Measurements from ENCODE around the gene VASH1. TPM values are rescaled to one million over a fixed set of nuclear protein-coding genes. Genes with fewer than 3 reads are reported as not detected.

The VASH1 gene
- total RNA-seq, 3 donors from 2014 or later (not counting 1 experiment from before 2014, with no cell fraction given): 9.5 to 15.0 (median 13.5) TPM

DNA sequence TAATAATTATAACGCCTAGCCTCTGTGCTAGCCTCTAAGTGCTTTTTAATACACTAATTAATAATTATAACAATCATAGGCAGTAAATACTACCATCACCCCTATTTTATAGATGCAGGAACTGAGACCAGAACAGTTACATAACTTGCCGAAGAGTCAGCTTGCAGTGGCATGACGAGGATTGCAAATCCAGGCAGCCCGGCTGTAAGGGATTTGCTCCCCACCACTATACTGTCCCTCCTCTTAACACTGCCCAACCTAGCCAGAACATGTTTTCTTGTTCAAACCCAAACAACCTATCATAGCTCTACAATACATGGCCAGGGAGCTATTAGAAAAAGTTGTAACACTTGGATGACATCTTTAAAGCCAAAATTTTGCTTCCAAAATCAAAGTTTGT, 33.9 kb upstream of the VASH1 start:
- Mint-ChIP-seq H3K4me1 (no peaks in the 10 kb centered on the region), H3K27me3 (ENCODE audit: low read depth in 2 of 2) (peaks cover 11 to 29% of the 10 kb centered on the region in 2 donors), H3K4me3 (no peak overlapping the region), H3K36me3 (no peaks in the 10 kb centered on the region), H3K9me3 (no peaks in the 10 kb centered on the region), H3K27ac (no peak overlapping the region)
- Histone ChIP-seq H3K27ac (ENCODE audit: low read length) (no peak overlapping the region), H3K4me3 (ENCODE audit: low read length) (no peak overlapping the region), H3K27me3 (ENCODE audit: control insufficient read depth, insufficient read depth, low read length) (no peaks in the 10 kb centered on the region), H3K9me3 (ENCODE audit: control insufficient read depth, insufficient read depth, low read length) (no peaks in the 10 kb centered on the region), H3K36me3 (ENCODE audit: control insufficient read depth, insufficient read depth, low read length) (no peaks in the 10 kb centered on the region), H3K4me1 (ENCODE audit: control insufficient read depth, insufficient read depth, low read length) (no peaks in the 10 kb centered on the region)
- ATAC-seq (no peak), DNase-seq (no peak)
- WGBS (ENCODE audit: insufficient coverage): 77% methylated on average over 3 of the region's 4 CpGs
- intact Hi-C loops (cut with micrococcal nuclease): no loop called here
- TF ChIP-seq, protein P1, sequence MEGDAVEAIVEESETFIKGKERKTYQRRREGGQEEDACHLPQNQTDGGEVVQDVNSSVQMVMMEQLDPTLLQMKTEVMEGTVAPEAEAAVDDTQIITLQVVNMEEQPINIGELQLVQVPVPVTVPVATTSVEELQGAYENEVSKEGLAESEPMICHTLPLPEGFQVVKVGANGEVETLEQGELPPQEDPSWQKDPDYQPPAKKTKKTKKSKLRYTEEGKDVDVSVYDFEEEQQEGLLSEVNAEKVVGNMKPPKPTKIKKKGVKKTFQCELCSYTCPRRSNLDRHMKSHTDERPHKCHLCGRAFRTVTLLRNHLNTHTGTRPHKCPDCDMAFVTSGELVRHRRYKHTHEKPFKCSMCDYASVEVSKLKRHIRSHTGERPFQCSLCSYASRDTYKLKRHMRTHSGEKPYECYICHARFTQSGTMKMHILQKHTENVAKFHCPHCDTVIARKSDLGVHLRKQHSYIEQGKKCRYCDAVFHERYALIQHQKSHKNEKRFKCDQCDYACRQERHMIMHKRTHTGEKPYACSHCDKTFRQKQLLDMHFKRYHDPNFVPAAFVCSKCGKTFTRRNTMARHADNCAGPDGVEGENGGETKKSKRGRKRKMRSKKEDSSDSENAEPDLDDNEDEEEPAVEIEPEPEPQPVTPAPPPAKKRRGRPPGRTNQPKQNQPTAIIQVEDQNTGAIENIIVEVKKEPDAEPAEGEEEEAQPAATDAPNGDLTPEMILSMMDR (IDR thresholded peaks at IDR 0.05): no peak

DNA sequence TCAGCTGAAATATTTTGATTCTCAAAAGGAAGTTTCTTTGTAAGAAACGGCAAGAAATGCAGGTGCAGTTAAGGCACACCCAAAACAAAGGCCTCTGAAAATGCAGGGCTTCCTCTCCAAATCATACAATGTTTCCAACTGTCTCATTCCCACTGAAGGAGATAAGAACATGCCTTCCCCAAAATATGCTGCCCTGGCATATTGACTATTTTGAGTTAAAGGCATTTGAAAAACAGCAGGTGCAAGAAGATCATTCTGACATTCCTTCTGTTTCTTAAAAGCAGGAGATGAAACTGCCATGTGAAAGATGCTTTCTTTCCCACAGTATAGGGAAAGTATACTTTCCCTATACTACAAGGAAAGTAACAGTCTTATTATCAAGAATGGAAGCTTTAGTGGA, 33.4 kb upstream of the VASH1 start:
- H3K36me3 Mint-ChIP-seq: no peaks in the 10 kb centered on the region
- no peak overlapping the region for H3K27ac Mint-ChIP-seq
- Histone ChIP-seq H3K4me1 (ENCODE audit: control insufficient read depth, insufficient read depth, low read length) (no peaks in the 10 kb centered on the region), H3K27ac (ENCODE audit: low read length) (no peak overlapping the region), H3K36me3 (ENCODE audit: control insufficient read depth, insufficient read depth, low read length) (no peaks in the 10 kb centered on the region), H3K9me3 (ENCODE audit: control insufficient read depth, insufficient read depth, low read length) (no peaks in the 10 kb centered on the region), H3K4me3 (ENCODE audit: low read length) (no peak overlapping the region), H3K27me3 (ENCODE audit: control insufficient read depth, insufficient read depth, low read length) (no peaks in the 10 kb centered on the region)
- H3K9me3 Mint-ChIP-seq: no peaks in the 10 kb centered on the region
- no peak for ATAC-seq
- H3K4me1 Mint-ChIP-seq: no peaks in the 10 kb centered on the region
- 40% methylated on average over 1 of the region's 1 CpG for WGBS (ENCODE audit: insufficient coverage)
- intact Hi-C loops (cut with micrococcal nuclease): no loop called here
- TF ChIP-seq, protein P1 (IDR thresholded peaks at IDR 0.05): no peak
- peaks cover 11 to 29% of the 10 kb centered on the region in 2 donors for H3K27me3 Mint-ChIP-seq (ENCODE audit: low read depth in 2 of 2)
- H3K4me3 Mint-ChIP-seq: no peak overlapping the region
- DNase-seq: no peak

DNA sequence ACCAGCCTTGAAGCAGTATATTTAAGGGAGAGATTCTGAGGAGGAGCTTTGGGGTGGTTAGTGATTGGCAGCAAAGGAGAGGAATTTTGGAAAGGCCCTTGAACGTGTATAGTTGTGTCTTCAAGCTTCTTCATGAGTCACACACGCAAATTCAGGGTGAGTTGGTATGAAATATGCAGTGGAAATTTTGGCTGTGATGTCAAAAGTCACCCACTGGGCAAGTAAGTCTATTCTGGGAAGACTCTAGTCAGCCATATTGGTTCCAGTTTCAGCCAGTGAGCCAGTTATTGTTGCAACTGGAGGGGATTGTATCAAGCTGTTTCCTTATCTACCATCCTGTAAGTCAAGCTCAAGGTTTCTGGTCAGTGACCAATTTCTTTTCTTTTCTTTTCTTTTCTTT, 32.0 kb upstream of the VASH1 start:
- 83% methylated on average over 2 of the region's 2 CpGs for WGBS (ENCODE audit: insufficient coverage)
- H3K36me3 Mint-ChIP-seq: no peaks in the 10 kb centered on the region

More for the DNA sequence above, 32.0 kb upstream of the VASH1 start:
- H3K27me3 Mint-ChIP-seq (ENCODE audit: low read depth in 2 of 2): peaks cover 11 to 23% of the 10 kb centered on the region in 2 donors
- no peaks in the 10 kb centered on the region for H3K4me1 Mint-ChIP-seq
- H3K27ac ChIP-seq (ENCODE audit: low read length): no peak overlapping the region
- no peaks in the 10 kb centered on the region for H3K4me1 ChIP-seq (ENCODE audit: control insufficient read depth, insufficient read depth, low read length)
- H3K27ac Mint-ChIP-seq: no peak overlapping the region
- no peaks in the 10 kb centered on the region for H3K9me3 ChIP-seq (ENCODE audit: control insufficient read depth, insufficient read depth, low read length)
- intact Hi-C loops (cut with micrococcal nuclease): no loop called here
- H3K4me3 ChIP-seq (ENCODE audit: low read length): no peak overlapping the region
- no peaks in the 10 kb centered on the region for H3K9me3 Mint-ChIP-seq
- no peak overlapping the region for H3K4me3 Mint-ChIP-seq
- DNase-seq (no peak), ATAC-seq (no peak)
- TF ChIP-seq, protein P1 (IDR thresholded peaks at IDR 0.05): no peak
- H3K36me3 ChIP-seq (ENCODE audit: control insufficient read depth, insufficient read depth, low read length): no peaks in the 10 kb centered on the region
- no peaks in the 10 kb centered on the region for H3K27me3 ChIP-seq (ENCODE audit: control insufficient read depth, insufficient read depth, low read length)
